ENCODE results near the gene MBD1. TPM values are rescaled to one million over a fixed set of nuclear protein-coding genes. Genes with fewer than 3 reads are reported as not detected.

Gene MBD1
- total RNA-seq, 1 donor from 2014 or later, result 65.1 TPM

DNA sequence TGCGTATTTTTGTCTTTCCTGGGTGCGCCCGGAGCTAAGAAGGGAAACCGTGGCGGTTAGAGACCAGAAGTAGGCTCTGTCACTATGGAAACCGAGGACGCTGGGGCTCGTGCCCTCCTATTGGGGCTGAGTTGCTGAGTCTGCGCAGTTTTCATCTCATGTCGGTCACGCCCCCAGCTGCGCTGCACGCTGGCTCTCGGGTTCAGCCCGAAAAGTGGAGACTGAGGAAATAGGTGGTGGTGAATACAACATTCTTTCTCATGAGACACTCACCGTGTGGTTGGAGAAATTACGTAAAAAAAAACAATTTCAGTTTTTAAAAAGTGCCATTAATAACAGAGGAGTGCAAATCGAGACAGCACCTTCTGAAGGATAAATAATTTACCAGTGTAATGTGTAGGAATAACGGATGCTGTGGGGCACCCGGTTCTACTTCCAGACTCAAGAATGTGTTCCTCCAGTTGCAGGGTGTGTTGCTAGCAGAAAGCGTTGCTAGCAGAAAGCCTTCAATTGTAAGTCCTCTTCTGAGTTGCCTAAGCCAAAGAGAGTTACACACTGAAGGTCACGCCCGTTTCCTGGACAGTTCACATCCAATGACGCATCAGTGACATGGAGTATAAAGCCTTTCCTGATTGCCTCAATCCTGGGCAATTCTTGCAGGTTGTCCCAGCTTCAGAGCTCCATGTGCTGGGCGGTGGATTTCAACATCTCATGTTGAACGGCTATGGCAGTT is 26.6 kb upstream of the MBD1 start:
- no peaks in the 10 kb centered on the region for H3K9me3 Mint-ChIP-seq (ENCODE audit: unreplicated experiment)
- peak overlapping the region; percentile 89 for H3K4me3 Mint-ChIP-seq (ENCODE audit: unreplicated experiment)
- DNase-seq (ENCODE audit: low spot score), result peak; percentile 75
- H3K27ac Mint-ChIP-seq (ENCODE audit: unreplicated experiment), result no peak overlapping the region
- H3K27me3 Mint-ChIP-seq (ENCODE audit: unreplicated experiment), result peaks cover 3% of the 10 kb centered on the region
- TF ChIP-seq, protein P1, sequence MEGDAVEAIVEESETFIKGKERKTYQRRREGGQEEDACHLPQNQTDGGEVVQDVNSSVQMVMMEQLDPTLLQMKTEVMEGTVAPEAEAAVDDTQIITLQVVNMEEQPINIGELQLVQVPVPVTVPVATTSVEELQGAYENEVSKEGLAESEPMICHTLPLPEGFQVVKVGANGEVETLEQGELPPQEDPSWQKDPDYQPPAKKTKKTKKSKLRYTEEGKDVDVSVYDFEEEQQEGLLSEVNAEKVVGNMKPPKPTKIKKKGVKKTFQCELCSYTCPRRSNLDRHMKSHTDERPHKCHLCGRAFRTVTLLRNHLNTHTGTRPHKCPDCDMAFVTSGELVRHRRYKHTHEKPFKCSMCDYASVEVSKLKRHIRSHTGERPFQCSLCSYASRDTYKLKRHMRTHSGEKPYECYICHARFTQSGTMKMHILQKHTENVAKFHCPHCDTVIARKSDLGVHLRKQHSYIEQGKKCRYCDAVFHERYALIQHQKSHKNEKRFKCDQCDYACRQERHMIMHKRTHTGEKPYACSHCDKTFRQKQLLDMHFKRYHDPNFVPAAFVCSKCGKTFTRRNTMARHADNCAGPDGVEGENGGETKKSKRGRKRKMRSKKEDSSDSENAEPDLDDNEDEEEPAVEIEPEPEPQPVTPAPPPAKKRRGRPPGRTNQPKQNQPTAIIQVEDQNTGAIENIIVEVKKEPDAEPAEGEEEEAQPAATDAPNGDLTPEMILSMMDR (IDR thresholded peaks at IDR 0.05; ENCODE audit: unreplicated experiment), result no peak
- H3K36me3 Mint-ChIP-seq (ENCODE audit: low read depth, unreplicated experiment), result no peaks in the 10 kb centered on the region
- H3K4me1 Mint-ChIP-seq (ENCODE audit: unreplicated experiment), result peaks cover 4% of the 10 kb centered on the region

DNA sequence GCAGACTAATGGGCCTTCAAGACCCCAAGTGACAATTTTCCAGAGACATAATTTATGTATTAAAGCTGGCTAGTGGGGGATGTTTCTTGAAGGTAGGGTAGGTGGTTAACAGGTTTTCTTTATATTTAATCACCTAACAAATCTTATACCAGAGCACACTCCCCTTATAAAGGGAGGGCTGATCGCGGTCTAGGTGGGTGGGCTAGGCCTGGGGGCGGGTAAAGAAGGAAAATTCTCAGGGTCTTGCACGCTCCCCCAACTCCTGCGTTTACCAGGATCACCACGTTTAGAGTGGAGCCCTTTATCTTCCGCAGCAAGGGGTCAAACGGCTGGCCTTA is 26.0 kb upstream of the MBD1 start:
- TF ChIP-seq, protein P1 (IDR thresholded peaks at IDR 0.05; ENCODE audit: unreplicated experiment), result no peak
- no peak overlapping the region for H3K27ac Mint-ChIP-seq (ENCODE audit: unreplicated experiment)

DNA sequence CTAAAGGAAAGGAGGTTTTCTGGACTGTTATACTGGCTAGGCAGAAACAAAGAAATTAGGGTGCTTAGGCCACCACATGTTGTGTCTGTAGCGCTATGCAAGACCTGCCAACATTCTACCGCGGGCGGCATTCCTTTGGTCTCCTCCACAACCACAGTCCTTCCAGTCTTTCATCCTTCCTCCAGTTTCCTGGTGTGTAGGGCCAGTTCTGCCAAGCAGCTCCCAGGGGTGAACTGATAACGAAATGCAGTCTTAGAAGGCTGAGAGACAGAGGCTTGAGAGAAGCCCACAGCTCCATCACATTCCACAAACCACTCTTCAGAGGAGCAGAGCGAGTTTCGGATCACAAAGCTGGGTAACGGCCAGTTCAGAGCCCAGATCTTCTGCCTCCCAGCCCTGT is 25.6 kb upstream of the MBD1 start:
- no peak for DNase-seq (ENCODE audit: low spot score)
- H3K4me3 Mint-ChIP-seq (ENCODE audit: unreplicated experiment), result no peak overlapping the region

More for the DNA sequence above, 26.0 kb upstream of the MBD1 start:
- H3K27me3 Mint-ChIP-seq (ENCODE audit: unreplicated experiment), result peaks cover 3% of the 10 kb centered on the region
- DNase-seq (ENCODE audit: low spot score), result no peak
- H3K4me3 Mint-ChIP-seq (ENCODE audit: unreplicated experiment), result peak overlapping the region; percentile 89
- no peaks in the 10 kb centered on the region for H3K9me3 Mint-ChIP-seq (ENCODE audit: unreplicated experiment)
- no peaks in the 10 kb centered on the region for H3K36me3 Mint-ChIP-seq (ENCODE audit: low read depth, unreplicated experiment)
- peaks cover 4% of the 10 kb centered on the region for H3K4me1 Mint-ChIP-seq (ENCODE audit: unreplicated experiment)

DNA sequence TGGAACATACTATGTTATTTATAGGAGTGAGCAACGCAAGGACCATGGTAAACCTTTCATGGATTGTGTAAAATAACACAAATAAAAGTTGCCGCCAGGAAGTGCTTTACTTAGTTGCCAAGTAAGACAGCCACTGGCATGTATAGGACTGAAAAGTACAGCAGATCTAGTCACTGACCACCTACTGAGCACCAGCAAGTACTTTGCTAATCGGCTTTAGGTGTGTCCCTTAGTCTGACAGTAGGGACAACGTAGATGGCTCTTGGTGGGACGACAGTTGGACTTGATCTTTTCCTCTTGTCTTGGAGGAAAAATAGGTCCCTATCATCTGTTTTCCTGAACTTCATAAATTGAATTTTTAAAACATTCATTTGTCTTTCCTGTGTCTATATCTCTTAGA is 19.8 kb upstream of the MBD1 start:
- TF ChIP-seq, protein P1 (IDR thresholded peaks at IDR 0.05; ENCODE audit: unreplicated experiment), result no peak
- Mint-ChIP-seq H3K27me3 (ENCODE audit: unreplicated experiment) (peaks cover 8% of the 10 kb centered on the region), H3K36me3 (ENCODE audit: low read depth, unreplicated experiment) (no peaks in the 10 kb centered on the region), H3K4me3 (ENCODE audit: unreplicated experiment) (no peak overlapping the region), H3K27ac (ENCODE audit: unreplicated experiment) (no peak overlapping the region), H3K4me1 (ENCODE audit: unreplicated experiment) (no peaks in the 10 kb centered on the region), H3K9me3 (ENCODE audit: unreplicated experiment) (no peaks in the 10 kb centered on the region)
- DNase-seq (ENCODE audit: low spot score), result no peak

More for the DNA sequence above, 25.6 kb upstream of the MBD1 start:
- Mint-ChIP-seq H3K4me1 (ENCODE audit: unreplicated experiment) (peaks cover 4% of the 10 kb centered on the region), H3K27ac (ENCODE audit: unreplicated experiment) (no peak overlapping the region), H3K9me3 (ENCODE audit: unreplicated experiment) (no peaks in the 10 kb centered on the region), H3K27me3 (ENCODE audit: unreplicated experiment) (peaks cover 3% of the 10 kb centered on the region), H3K36me3 (ENCODE audit: low read depth, unreplicated experiment) (no peaks in the 10 kb centered on the region)
- TF ChIP-seq, protein P1 (IDR thresholded peaks at IDR 0.05; ENCODE audit: unreplicated experiment), result no peak

DNA sequence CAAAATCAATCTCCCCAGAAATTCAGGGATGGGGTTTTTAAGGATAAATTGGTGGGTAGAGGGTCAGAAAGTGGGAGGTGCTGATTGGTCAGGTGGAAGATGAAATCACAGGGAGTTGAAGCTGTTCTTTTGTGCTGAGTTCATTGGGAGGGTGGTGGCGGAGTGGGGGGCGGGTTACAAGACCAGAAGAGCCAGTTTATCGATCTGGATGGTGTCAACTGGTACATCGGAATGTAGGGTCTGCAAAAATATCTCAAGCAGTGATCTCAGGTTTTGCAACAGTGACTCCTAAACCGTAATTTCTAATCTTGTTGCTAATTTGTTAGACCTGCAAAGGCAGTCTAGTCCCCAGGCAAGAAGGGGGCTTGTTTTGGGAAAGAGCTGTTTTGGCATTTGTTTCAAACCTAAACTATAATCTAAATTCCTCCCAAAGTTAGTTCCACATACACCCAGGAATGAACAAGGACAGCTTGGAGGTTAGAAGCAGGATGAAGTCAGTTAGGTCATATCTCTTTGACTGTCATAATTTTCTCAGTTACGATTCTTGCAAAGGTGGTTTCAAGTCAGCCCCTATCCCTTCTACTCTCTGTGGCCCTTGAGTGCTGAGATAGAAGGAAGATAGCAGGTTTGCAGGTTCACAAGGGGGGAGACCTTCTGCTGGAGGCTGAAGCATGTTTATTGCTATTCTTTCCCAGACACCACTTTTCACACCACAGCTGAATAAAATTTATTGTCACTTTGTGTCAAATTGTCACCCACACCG is 18.5 kb upstream of the MBD1 start:
- Mint-ChIP-seq H3K4me3 (ENCODE audit: unreplicated experiment) (no peak overlapping the region), H3K9me3 (ENCODE audit: unreplicated experiment) (no peaks in the 10 kb centered on the region), H3K36me3 (ENCODE audit: low read depth, unreplicated experiment) (no peaks in the 10 kb centered on the region), H3K4me1 (ENCODE audit: unreplicated experiment) (no peaks in the 10 kb centered on the region), H3K27me3 (ENCODE audit: unreplicated experiment) (peaks cover 9% of the 10 kb centered on the region), H3K27ac (ENCODE audit: unreplicated experiment) (no peak overlapping the region)
- DNase-seq (ENCODE audit: low spot score), result no peak
- TF ChIP-seq, protein P1 (IDR thresholded peaks at IDR 0.05; ENCODE audit: unreplicated experiment), result no peak
